ENCODE results near the gene GPC6.

- no peak for TF ChIP-seq CTCF (optimal IDR thresholded peaks at IDR 0.05 in 1 of 3, IDR thresholded peaks at IDR 0.05 in 1 of 3, conservative IDR thresholded peaks at IDR 0.05 in 1 of 3; ENCODE audit: extremely low read depth in 1 of 3, insufficient read depth in 2 of 3, low read length in 3 of 3)
- TF ChIP-seq EZH2 (IDR thresholded peaks at IDR 0.05; ENCODE audit: low read length) = no peak
These were observed 1077.1 kb downstream of the GPC6 start for GRCh38 chr13:94303644-94304174.

All from keratinocyte (primary cell).